ENCODE results near the gene PARD3. TPM values are rescaled to one million over a fixed set of nuclear protein-coding genes. Genes with fewer than 3 reads are reported as not detected.

The PARD3 gene
- total RNA-seq, 2 experiments from 2014 or later: 0.53 to 0.71 TPM

- H3K36me3 Mint-ChIP-seq (ENCODE audit: low read depth): no peaks in the 10 kb centered on the region
- no peak overlapping the region for H3K27ac Mint-ChIP-seq
- Histone ChIP-seq H3K36me3 (ENCODE audit: insufficient read depth, low read length) (no peaks in the 10 kb centered on the region), H3K4me1 (ENCODE audit: insufficient read depth, low read length) (no peaks in the 10 kb centered on the region), H3K4me3 (ENCODE audit: low read length) (no peak overlapping the region), H3K9me3 (ENCODE audit: control insufficient read depth in 1 of 2, insufficient read depth in 1 of 2, low read length in 2 of 2) (no peaks in the 10 kb centered on the region), H3K27ac (ENCODE audit: low read depth in 1 of 2, low read length in 2 of 2) (no peak overlapping the region), H3K27me3 (ENCODE audit: control insufficient read depth in 1 of 2, insufficient read depth in 2 of 2, low read length in 2 of 2) (no peaks in the 10 kb centered on the region)
- CTCF ChIA-PET: no interaction called here
- POLR2A ChIA-PET: no interaction called here
- intact Hi-C loops (cut with DNase I, micrococcal nuclease): no loop called here
- DNase-seq: no peak
- H3K27me3 Mint-ChIP-seq: no peaks in the 10 kb centered on the region
- no peak overlapping the region for H3K4me3 Mint-ChIP-seq
- no peaks in the 10 kb centered on the region for H3K9me3 Mint-ChIP-seq
- no peaks in the 10 kb centered on the region for H3K4me1 Mint-ChIP-seq (ENCODE audit: low read depth)
- no peak for ATAC-seq (ENCODE audit: poor library complexity)
- TF ChIP-seq CTCF (IDR thresholded peaks at IDR 0.05): no peak
These were observed 215.9 kb downstream of the PARD3 start for GRCh38 chr10:34599026-34599795.

- Histone ChIP-seq H3K4me3 (ENCODE audit: low read length) (no peak overlapping the region), H3K36me3 (ENCODE audit: insufficient read depth, low read length) (no peaks in the 10 kb centered on the region), H3K9me3 (ENCODE audit: control insufficient read depth in 1 of 2, insufficient read depth in 1 of 2, low read length in 2 of 2) (no peaks in the 10 kb centered on the region), H3K4me1 (ENCODE audit: insufficient read depth, low read length) (no peaks in the 10 kb centered on the region), H3K27ac (ENCODE audit: low read depth in 1 of 2, low read length in 2 of 2) (no peak overlapping the region), H3K27me3 (ENCODE audit: control insufficient read depth in 1 of 2, insufficient read depth in 2 of 2, low read length in 2 of 2) (no peaks in the 10 kb centered on the region)
- no peak overlapping the region for H3K4me3 Mint-ChIP-seq
- no peaks in the 10 kb centered on the region for H3K9me3 Mint-ChIP-seq
- H3K27me3 Mint-ChIP-seq: peaks cover 8% of the 10 kb centered on the region
- ATAC-seq (ENCODE audit: poor library complexity): no peak
- H3K27ac Mint-ChIP-seq: no peak overlapping the region
- DNase-seq: no peak
- intact Hi-C loops (cut with DNase I, micrococcal nuclease): no loop called here
- no peak for TF ChIP-seq CTCF (IDR thresholded peaks at IDR 0.05)
- no peaks in the 10 kb centered on the region for H3K36me3 Mint-ChIP-seq (ENCODE audit: low read depth)
- CTCF ChIA-PET: no interaction called here
- POLR2A ChIA-PET: no interaction called here
- no peaks in the 10 kb centered on the region for H3K4me1 Mint-ChIP-seq (ENCODE audit: low read depth)
These were observed 218.7 kb downstream of the PARD3 start for GRCh38 chr10:34596351-34596750.

- H3K27ac Mint-ChIP-seq: no peak overlapping the region
- POLR2A ChIA-PET: no interaction called here
- no peaks in the 10 kb centered on the region for H3K27me3 ChIP-seq (ENCODE audit: control insufficient read depth in 1 of 2, insufficient read depth in 2 of 2, low read length in 2 of 2)
- CTCF ChIA-PET: interaction anchor here (1.2 kb wide), 1 partner anchor 9 kb away, joined by 3 read pairs; no protein-coding TSS in a partner anchor
- no peak overlapping the region for H3K4me3 Mint-ChIP-seq
- no peaks in the 10 kb centered on the region for H3K9me3 Mint-ChIP-seq
- H3K4me1 ChIP-seq (ENCODE audit: insufficient read depth, low read length): no peaks in the 10 kb centered on the region
- no peaks in the 10 kb centered on the region for H3K4me1 Mint-ChIP-seq (ENCODE audit: low read depth)
- no peak for ATAC-seq (ENCODE audit: poor library complexity)
- no peak overlapping the region for H3K4me3 ChIP-seq (ENCODE audit: low read length)
- no peaks in the 10 kb centered on the region for H3K36me3 ChIP-seq (ENCODE audit: insufficient read depth, low read length)
- peaks cover 15% of the 10 kb centered on the region for H3K27me3 Mint-ChIP-seq
- no peaks in the 10 kb centered on the region for H3K9me3 ChIP-seq (ENCODE audit: control insufficient read depth in 1 of 2, insufficient read depth in 1 of 2, low read length in 2 of 2)
- DNase-seq: no peak
- H3K36me3 Mint-ChIP-seq (ENCODE audit: low read depth): no peaks in the 10 kb centered on the region
- intact Hi-C loops (cut with DNase I, micrococcal nuclease): no loop called here
- no peak overlapping the region for H3K27ac ChIP-seq (ENCODE audit: low read depth in 1 of 2, low read length in 2 of 2)
- TF ChIP-seq CTCF (IDR thresholded peaks at IDR 0.05): no peak
These were observed 221.2 kb downstream of the PARD3 start for GRCh38 chr10:34593930-34594329.
